ENCODE measurements around the gene GPX5.

The GPX5 gene

GRCh38 chr6:28525496-28526039 lies at the start of gene GPX5:
TSS of gene GPX5 (plus strand) at chr6:28525881. CDS start at chr6:28526014, 133 bp downstream.
- TF ChIP-seq CTCF (conservative IDR thresholded peaks at IDR 0.05; ENCODE audit: low read length) = no peak
- no peak within 1 kb of the TSS for H3K4me3 ChIP-seq (ENCODE audit: low read length)
- DNase-seq (ENCODE audit: low read depth) = no peak

- no peak for DNase-seq (ENCODE audit: low read depth)
- no peak overlapping the region for H3K4me3 ChIP-seq (ENCODE audit: low read length)
- TF ChIP-seq CTCF (conservative IDR thresholded peaks at IDR 0.05; ENCODE audit: low read length) = no peak
Observed at GRCh38 chr6:28478518-28478917, 47.2 kb upstream of the GPX5 start.

GRCh38 chr6:28480253-28480932 lies 45.3 kb upstream of the GPX5 start:
- DNase-seq (ENCODE audit: low read depth) = no peak
- no peak overlapping the region for H3K4me3 ChIP-seq (ENCODE audit: low read length)
- no peak for TF ChIP-seq CTCF (conservative IDR thresholded peaks at IDR 0.05; ENCODE audit: low read length)

GRCh38 chr6:28485482-28485881 lies 40.2 kb upstream of the GPX5 start:
- no peak for TF ChIP-seq CTCF (conservative IDR thresholded peaks at IDR 0.05; ENCODE audit: low read length)
- no peak overlapping the region for H3K4me3 ChIP-seq (ENCODE audit: low read length)
- DNase-seq (ENCODE audit: low read depth) = no peak

GRCh38 chr6:28486533-28486932 lies 39.1 kb upstream of the GPX5 start:
- no peak overlapping the region for H3K4me3 ChIP-seq (ENCODE audit: low read length)
- no peak for DNase-seq (ENCODE audit: low read depth)
- no peak for TF ChIP-seq CTCF (conservative IDR thresholded peaks at IDR 0.05; ENCODE audit: low read length)

GRCh38 chr6:28486988-28487742 lies 38.5 kb upstream of the GPX5 start:
- no peak for TF ChIP-seq CTCF (conservative IDR thresholded peaks at IDR 0.05; ENCODE audit: low read length)

More at GRCh38 chr6:28486988-28487742, 38.5 kb upstream of the GPX5 start:
- DNase-seq (ENCODE audit: low read depth) = no peak
- no peak overlapping the region for H3K4me3 ChIP-seq (ENCODE audit: low read length)
